ENCODE data around the gene RAB3D. TPM values are rescaled to one million over a fixed set of nuclear protein-coding genes. Genes with fewer than 3 reads are reported as not detected.

RAB3D gene
- total and polyA plus RNA-seq, 2 of the 4 experiments (the other 2 are of a cell fraction), result 4.8 to 5.5 TPM

DNA sequence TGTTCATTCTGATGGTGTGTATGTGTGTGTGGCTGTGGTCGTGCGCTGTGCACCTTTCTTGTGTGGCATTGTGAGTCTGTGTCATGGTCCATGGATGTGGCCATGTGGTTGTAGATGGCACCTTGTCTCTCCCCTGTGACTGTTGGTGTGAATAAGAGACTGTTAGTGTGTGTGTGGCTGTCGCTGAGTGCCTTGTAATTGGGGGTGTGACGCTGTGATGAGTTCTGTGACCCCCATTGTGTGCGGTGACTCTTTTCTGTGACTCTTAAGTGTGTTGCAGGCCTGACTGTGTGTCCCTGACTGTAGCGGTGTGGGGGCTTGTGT is 16.6 kb upstream of the RAB3D start:
- intact Hi-C loops (cut with micrococcal nuclease), result no loop called here
- no TSS peak for BruUV-seq (replicated peaks)
- no peaks in the 10 kb centered on the region for H3K9me3 ChIP-seq (ENCODE audit: control insufficient read depth, insufficient read depth, low read length)
- no peak for TF ChIP-seq CEBPB (IDR thresholded peaks at IDR 0.05; ENCODE audit: low read depth, low read length)
- TF ChIP-seq CTCF (conservative IDR thresholded peaks at IDR 0.05; ENCODE audit: low read depth, low read length), result no peak
- no peak for TF ChIP-seq FOS (IDR thresholded peaks at IDR 0.05; ENCODE audit: low read depth, low read length)
- TF ChIP-seq MXI1 (IDR thresholded peaks at IDR 0.05; ENCODE audit: borderline replicate concordance, low read depth, low read length), result no peak
- TF ChIP-seq RFX5 (IDR thresholded peaks at IDR 0.05; ENCODE audit: low read depth, low read length), result no peak
- H3K79me1 ChIP-seq (ENCODE audit: low read depth in 1 of 2, low read length in 2 of 2), result peaks cover 13 to 23% of the 10 kb centered on the region in 2 experiments
- H3K9me1 ChIP-seq (ENCODE audit: insufficient read depth, low read length), result peaks cover 16% of the 10 kb centered on the region
- in situ Hi-C loops (cut with MboI; ENCODE audit: low sequenced_read_pairs), result no loop called here
- H3K27ac ChIP-seq (ENCODE audit: insufficient read depth, low read length), result no peak overlapping the region; the same call in 1 of the 2 replicates
- peak overlapping the region; percentile 85 for H3K4me3 ChIP-seq (ENCODE audit: insufficient read depth, low read depth, low read length)
- H3K4me1 ChIP-seq (ENCODE audit: control insufficient read depth, insufficient read depth, low read length), result peaks cover 8% of the 10 kb centered on the region
- H4K91ac ChIP-seq (ENCODE audit: insufficient read depth, low read depth, low read length), result peak overlapping the region; percentile 4; the same call in 1 of the 2 replicates
- peak overlapping the region; percentile 98 for H2AK9ac ChIP-seq (replicated peaks; ENCODE audit: low read depth, low read length, poor library complexity)
- peak overlapping the region; percentile 73 for H3K4ac ChIP-seq (ENCODE audit: low read depth, low read length)
- no peak overlapping the region for H3K56ac ChIP-seq (ENCODE audit: extremely low read depth, insufficient read depth, low read length)
- H3K9ac ChIP-seq (ENCODE audit: low read depth, low read length), result peak overlapping the region; percentile 88
- H2AFZ ChIP-seq (replicated peaks; ENCODE audit: low read length, poor library complexity), result peak overlapping the region; percentile 98
- ATAC-seq (ENCODE audit: low read depth), result no peak
- POLR2A ChIA-PET (ENCODE audit: unreplicated experiment), result no interaction called here
- H3K27me3 ChIP-seq (ENCODE audit: control insufficient read depth, insufficient read depth, low read length), result no peaks in the 10 kb centered on the region
- H3K36me3 ChIP-seq (ENCODE audit: control insufficient read depth, insufficient read depth, low read length), result peaks cover 11% of the 10 kb centered on the region; the same call in 1 of the 2 replicates
- 0 out of 4 replicates have a peak overlapping the region, but pooled peaks of 1 of the 2 experiments have one; percentile 81 for H4K8ac ChIP-seq (ENCODE audit: low read depth in 2 of 2, low read length in 2 of 2)
- H4K20me1 ChIP-seq (ENCODE audit: insufficient read depth, low read length), result peaks cover 16% of the 10 kb centered on the region
- H3K4me2 ChIP-seq (ENCODE audit: low read depth, low read length), result peak overlapping the region; percentile 95
- peak overlapping the region; percentile 79 for H2AK5ac ChIP-seq (ENCODE audit: low read depth, low read length)
- 0 out of 3 replicates have a peak overlapping the region, but pooled peaks have one; percentile 0 for H2BK15ac ChIP-seq (ENCODE audit: low read depth, low read length)
- H3K23ac ChIP-seq (ENCODE audit: low read depth, low read length), result peak overlapping the region; percentile 67
- DNase-seq, result no peak
- whole genome bisulfite sequencing, 2 experiments (ENCODE audit: extremely low coverage in 2 of 2, insufficient read length in 1 of 2), result 81% methylated on average over 5 of the region's 6 CpGs; no CpG with 5 or more reads in 1 of the 2 experiments
- H2BK20ac ChIP-seq (ENCODE audit: low read depth, low read length), result no peak overlapping the region
- dilution Hi-C loops (cut with HindIII; ENCODE audit: low sequenced_read_pairs, unreplicated experiment), result no loop called here
- H4K5ac ChIP-seq (ENCODE audit: low read depth, low read length), result peak overlapping the region; percentile 11; the same call in 1 of the 2 replicates
- no peak overlapping the region for H3K18ac ChIP-seq (ENCODE audit: low read depth, low read length)
- H2BK5ac ChIP-seq (ENCODE audit: low read depth, low read length, poor library complexity, severe bottlenecking), result no peak overlapping the region
- H2BK120ac ChIP-seq (ENCODE audit: low read depth, low read length), result no peak overlapping the region; the same call in 1 of the 2 replicates
- H3K14ac ChIP-seq (replicated peaks; ENCODE audit: low read depth, low read length), result peak overlapping the region; percentile 92
- CTCF ChIA-PET, result no interaction called here
